Measurements from ENCODE around the gene GCGR.

Gene GCGR

GRCh38 chr17:81844887-81845286 lies 40.9 kb downstream of the GCGR start:
- Histone ChIP-seq H3K4me1 (ENCODE audit: insufficient read depth, low read length) (no peaks in the 10 kb centered on the region), H3K4me3 (ENCODE audit: low read length) (no peak overlapping the region), H3K27me3 (ENCODE audit: insufficient read depth, low read length) (no peaks in the 10 kb centered on the region), H3K27ac (ENCODE audit: low read depth, low read length) (no peak overlapping the region), H3K9ac (ENCODE audit: low read depth, low read length) (no peak overlapping the region), H3K36me3 (ENCODE audit: insufficient read depth, low read length) (peaks cover 64% of the 10 kb centered on the region), H3K9me3 (ENCODE audit: insufficient read depth, low read depth, low read length) (no peaks in the 10 kb centered on the region)
- 93% methylated on average over 13 of the region's 13 CpGs for WGBS

- H3K27me3 ChIP-seq (ENCODE audit: insufficient read depth, low read length): no peaks in the 10 kb centered on the region
- no peak overlapping the region for H3K9ac ChIP-seq (ENCODE audit: low read depth, low read length)
- H3K27ac ChIP-seq (ENCODE audit: low read depth, low read length): no peak overlapping the region
- H3K9me3 ChIP-seq (ENCODE audit: insufficient read depth, low read depth, low read length): no peaks in the 10 kb centered on the region
- H3K4me1 ChIP-seq (ENCODE audit: insufficient read depth, low read length): no peaks in the 10 kb centered on the region
- WGBS: 91% methylated on average over 13 of the region's 13 CpGs
- peaks cover 67% of the 10 kb centered on the region for H3K36me3 ChIP-seq (ENCODE audit: insufficient read depth, low read length)
- H3K4me3 ChIP-seq (ENCODE audit: low read length): no peak overlapping the region
Observed at GRCh38 chr17:81845361-81845760, 41.4 kb downstream of the GCGR start.

- Histone ChIP-seq H3K36me3 (ENCODE audit: insufficient read depth, low read length) (peaks cover 73% of the 10 kb centered on the region), H3K4me1 (ENCODE audit: insufficient read depth, low read length) (no peaks in the 10 kb centered on the region), H3K9me3 (ENCODE audit: insufficient read depth, low read depth, low read length) (no peaks in the 10 kb centered on the region), H3K4me3 (ENCODE audit: low read length) (no peak overlapping the region), H3K27me3 (ENCODE audit: insufficient read depth, low read length) (no peaks in the 10 kb centered on the region), H3K9ac (ENCODE audit: low read depth, low read length) (no peak overlapping the region), H3K27ac (ENCODE audit: low read depth, low read length) (no peak overlapping the region)
- 96% methylated on average over 38 of the region's 38 CpGs for WGBS
Observed at GRCh38 chr17:81845881-81846742, 42.2 kb downstream of the GCGR start.

DNA sequence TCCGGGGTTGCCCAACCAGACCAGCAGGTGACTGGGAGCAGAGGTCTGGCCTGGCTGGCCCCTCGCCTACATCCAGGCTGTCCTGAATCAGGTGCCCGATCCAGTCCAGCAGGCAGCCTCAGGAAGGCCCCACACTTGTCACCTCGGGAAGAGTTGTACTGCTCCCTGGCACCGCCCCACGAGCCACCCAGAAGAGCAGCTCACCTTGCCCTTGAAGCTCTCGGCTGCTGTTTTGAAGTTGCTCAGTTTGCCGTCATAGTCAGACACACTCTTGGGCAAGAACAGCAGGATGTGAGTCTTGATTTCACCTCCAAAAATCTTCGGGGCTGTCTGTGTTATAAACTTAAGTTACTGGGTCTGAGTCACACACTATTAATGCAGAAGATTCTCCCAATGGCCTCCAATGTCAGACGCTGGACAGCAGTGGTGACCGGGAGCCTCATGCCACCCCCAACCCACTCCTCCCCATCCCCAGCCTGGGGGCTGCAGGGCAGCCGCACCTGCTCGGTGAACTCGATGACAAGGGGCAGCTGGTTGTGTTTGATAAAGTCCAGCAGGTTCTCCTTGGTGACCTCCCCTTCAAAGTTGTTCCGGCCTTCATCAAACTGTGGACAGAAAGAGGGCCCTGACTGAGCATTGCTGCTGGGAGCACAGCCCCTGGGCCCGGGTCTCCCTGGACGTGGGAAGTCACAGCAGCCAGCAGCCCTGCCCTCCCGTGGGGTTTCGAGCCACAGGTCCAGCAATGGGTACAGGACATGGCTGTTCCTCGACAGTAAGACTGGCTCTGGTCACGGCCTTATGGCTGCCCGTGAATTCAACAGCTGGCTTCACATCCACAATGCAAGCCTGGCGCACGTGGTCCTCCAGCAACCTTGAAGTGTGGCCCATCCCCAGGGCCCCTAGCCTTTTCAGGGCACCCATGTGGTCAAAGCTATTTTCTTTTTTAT lies 43.1 kb downstream of the GCGR start:
- H3K27ac ChIP-seq (ENCODE audit: low read depth, low read length): no peak overlapping the region
- no peaks in the 10 kb centered on the region for H3K4me1 ChIP-seq (ENCODE audit: insufficient read depth, low read length)
- no peaks in the 10 kb centered on the region for H3K27me3 ChIP-seq (ENCODE audit: insufficient read depth, low read length)
- no peak overlapping the region for H3K4me3 ChIP-seq (ENCODE audit: low read length)
- H3K9ac ChIP-seq (ENCODE audit: low read depth, low read length): no peak overlapping the region
- no peaks in the 10 kb centered on the region for H3K9me3 ChIP-seq (ENCODE audit: insufficient read depth, low read depth, low read length)
- H3K36me3 ChIP-seq (ENCODE audit: insufficient read depth, low read length): peaks cover 82% of the 10 kb centered on the region
- 93% methylated on average over 24 of the region's 24 CpGs for WGBS

- peaks cover 84% of the 10 kb centered on the region for H3K36me3 ChIP-seq (ENCODE audit: insufficient read depth, low read length)
Observed at GRCh38 chr17:81849457-81849856, 45.5 kb downstream of the GCGR start.

DNA sequence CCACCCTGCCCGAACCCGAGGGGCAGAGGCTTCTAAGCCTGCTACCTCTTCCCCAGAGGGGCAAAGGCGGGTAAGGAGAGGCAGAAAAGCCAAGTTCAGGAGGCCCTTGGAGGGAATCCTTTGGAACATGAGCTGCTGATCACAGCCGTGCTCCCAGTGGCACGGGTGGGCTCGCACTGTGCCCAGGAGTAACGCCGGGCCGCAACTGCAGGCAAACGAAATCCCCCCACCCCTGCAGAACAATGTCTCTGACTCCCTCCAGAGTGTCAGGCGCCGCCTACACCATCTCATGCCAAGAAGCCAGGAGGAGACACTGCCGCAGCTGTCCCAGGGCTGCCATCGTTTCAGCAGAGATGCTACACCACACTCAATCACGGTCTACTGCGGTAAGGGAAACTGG lies 47.5 kb downstream of the GCGR start:
- Histone ChIP-seq H3K36me3 (ENCODE audit: insufficient read depth, low read length) (peaks cover 82% of the 10 kb centered on the region), H3K27me3 (ENCODE audit: insufficient read depth, low read length) (no peaks in the 10 kb centered on the region), H3K9me3 (ENCODE audit: insufficient read depth, low read depth, low read length) (no peaks in the 10 kb centered on the region), H3K9ac (ENCODE audit: low read depth, low read length) (no peak overlapping the region), H3K4me3 (ENCODE audit: low read length) (no peak overlapping the region), H3K27ac (ENCODE audit: low read depth, low read length) (no peak overlapping the region), H3K4me1 (ENCODE audit: insufficient read depth, low read length) (no peaks in the 10 kb centered on the region)
- WGBS: 97% methylated on average over 16 of the region's 16 CpGs

More at GRCh38 chr17:81849457-81849856, 45.5 kb downstream of the GCGR start:
- Histone ChIP-seq H3K27me3 (ENCODE audit: insufficient read depth, low read length) (no peaks in the 10 kb centered on the region), H3K4me1 (ENCODE audit: insufficient read depth, low read length) (no peaks in the 10 kb centered on the region), H3K4me3 (ENCODE audit: low read length) (no peak overlapping the region), H3K9ac (ENCODE audit: low read depth, low read length) (no peak overlapping the region), H3K27ac (ENCODE audit: low read depth, low read length) (no peak overlapping the region), H3K9me3 (ENCODE audit: insufficient read depth, low read depth, low read length) (no peaks in the 10 kb centered on the region)
- WGBS: 95% methylated on average over 10 of the region's 12 CpGs

DNA sequence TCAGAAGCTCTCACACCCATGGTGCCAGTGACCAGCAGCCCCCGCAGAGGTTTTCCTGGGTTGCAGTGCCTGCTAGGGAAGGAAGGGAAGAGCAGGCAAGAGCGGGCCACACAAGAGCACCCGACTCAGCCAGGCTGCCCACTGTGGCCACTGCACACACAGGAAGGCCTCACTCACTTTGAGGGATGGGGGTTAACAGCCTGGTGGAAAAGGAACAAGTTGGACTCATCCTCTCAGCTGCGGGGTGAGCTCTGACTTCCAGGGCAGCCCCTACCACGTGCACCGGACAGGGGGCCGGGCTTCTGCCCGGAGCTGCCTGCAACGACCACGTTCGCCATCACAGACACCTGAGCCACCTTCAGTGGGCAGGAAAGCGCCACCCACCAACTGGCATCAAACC lies 48.3 kb downstream of the GCGR start:
- Histone ChIP-seq H3K9ac (ENCODE audit: low read depth, low read length) (no peak overlapping the region), H3K36me3 (ENCODE audit: insufficient read depth, low read length) (peaks cover 81% of the 10 kb centered on the region), H3K27me3 (ENCODE audit: insufficient read depth, low read length) (no peaks in the 10 kb centered on the region), H3K4me1 (ENCODE audit: insufficient read depth, low read length) (no peaks in the 10 kb centered on the region), H3K27ac (ENCODE audit: low read depth, low read length) (no peak overlapping the region), H3K4me3 (ENCODE audit: low read length) (no peak overlapping the region), H3K9me3 (ENCODE audit: insufficient read depth, low read depth, low read length) (no peaks in the 10 kb centered on the region)
- WGBS: 96% methylated on average over 12 of the region's 12 CpGs

DNA sequence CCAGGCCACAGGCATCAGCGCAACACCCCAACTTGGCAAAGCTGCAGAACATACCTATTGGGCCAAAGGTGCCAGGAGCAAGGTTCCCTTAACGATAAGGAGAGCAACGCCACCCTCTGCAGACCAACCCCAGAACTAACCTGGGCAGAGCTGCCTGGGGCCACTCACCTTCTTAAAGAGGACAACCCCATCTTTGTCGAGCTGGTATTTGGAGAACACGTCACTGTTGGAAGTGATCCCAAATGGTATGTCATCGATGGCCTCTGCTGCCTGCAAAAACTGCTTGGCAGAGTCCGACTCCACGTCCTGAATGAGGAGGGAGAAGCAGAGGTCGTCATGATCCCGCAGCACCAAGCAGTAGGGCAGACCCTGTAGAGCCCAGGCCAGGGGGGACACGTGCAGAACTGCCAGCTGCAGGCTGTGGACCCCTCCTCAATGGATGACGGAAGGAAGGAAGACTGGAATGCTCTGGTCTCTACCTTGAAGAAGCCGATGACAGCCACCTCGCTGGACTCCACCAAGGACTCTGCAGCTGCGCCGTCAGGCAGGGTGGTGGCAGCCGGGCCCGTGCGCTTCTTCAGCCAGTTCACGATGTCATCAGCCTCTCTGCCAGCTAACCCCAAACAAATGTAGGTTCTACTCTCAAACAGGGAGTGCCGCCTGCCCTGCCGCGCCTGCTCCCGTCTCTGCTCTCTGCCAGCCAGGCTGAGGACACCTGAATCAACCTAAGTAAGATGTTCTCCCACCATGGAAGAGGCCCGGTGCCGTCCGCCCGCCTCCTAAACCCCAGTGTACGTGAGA lies 51.2 kb downstream of the GCGR start:
- Histone ChIP-seq H3K27ac (ENCODE audit: low read depth, low read length) (no peak overlapping the region), H3K4me1 (ENCODE audit: insufficient read depth, low read length) (0 out of 2 replicates have a peak, but pooled peaks cover 5% of the 10 kb centered on the region), H3K9ac (ENCODE audit: low read depth, low read length) (no peak overlapping the region), H3K4me3 (ENCODE audit: low read length) (no peak overlapping the region), H3K9me3 (ENCODE audit: insufficient read depth, low read depth, low read length) (no peaks in the 10 kb centered on the region), H3K27me3 (ENCODE audit: insufficient read depth, low read length) (no peaks in the 10 kb centered on the region), H3K36me3 (ENCODE audit: insufficient read depth, low read length) (peaks cover 83% of the 10 kb centered on the region)
- 96% methylated on average over 29 of the region's 29 CpGs for WGBS

DNA sequence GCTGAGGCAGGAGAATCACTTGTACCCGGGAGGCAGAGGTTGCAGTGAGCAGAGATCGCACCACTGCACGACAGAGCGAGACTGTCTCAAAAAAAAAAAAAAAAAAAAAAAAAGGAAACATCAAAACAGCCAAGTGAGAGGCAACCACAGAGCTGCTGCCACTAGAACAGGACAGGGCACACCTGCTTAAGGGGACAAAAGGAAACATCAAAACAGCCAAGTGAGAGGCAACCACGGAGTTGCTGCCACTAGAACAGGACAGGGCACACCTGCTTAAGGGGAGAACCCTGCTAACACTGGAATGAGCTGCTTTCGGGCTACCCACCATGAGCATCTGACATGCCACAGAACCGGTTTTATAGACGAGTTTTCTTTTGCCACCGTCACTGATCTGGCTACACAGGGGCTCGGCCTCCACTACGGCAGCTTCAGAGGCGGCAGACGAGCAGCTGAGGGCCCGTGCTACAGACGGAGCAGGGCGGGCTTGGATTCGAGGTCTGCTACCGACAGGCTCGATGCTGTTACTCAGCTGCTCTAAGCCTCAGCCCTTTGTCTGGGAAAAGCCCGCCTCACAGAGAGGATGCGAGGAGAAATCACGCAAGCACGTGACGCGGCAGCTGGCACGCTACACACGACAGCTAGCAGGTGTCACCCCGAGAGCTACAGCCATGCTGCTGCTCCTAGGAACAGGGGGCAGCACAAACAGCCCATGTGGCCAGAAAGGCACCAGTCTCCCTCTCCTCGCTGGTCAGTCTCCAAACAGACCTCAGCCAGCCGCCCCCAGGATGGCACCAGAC lies 54.4 kb downstream of the GCGR start:
- H3K27ac ChIP-seq (ENCODE audit: low read depth, low read length): no peak overlapping the region
- peak overlapping the region; percentile 89 for H3K4me3 ChIP-seq (ENCODE audit: low read length)
- H3K27me3 ChIP-seq (ENCODE audit: insufficient read depth, low read length): no peaks in the 10 kb centered on the region
- H3K9me3 ChIP-seq (ENCODE audit: insufficient read depth, low read depth, low read length): no peaks in the 10 kb centered on the region
- WGBS: 94% methylated on average over 30 of the region's 30 CpGs
- peaks cover 62% of the 10 kb centered on the region for H3K36me3 ChIP-seq (ENCODE audit: insufficient read depth, low read length)
- H3K9ac ChIP-seq (ENCODE audit: low read depth, low read length): peak overlapping the region; percentile 88; the same call in 1 of the 2 replicates
- 0 out of 2 replicates have a peak, but pooled peaks cover 5% of the 10 kb centered on the region for H3K4me1 ChIP-seq (ENCODE audit: insufficient read depth, low read length)

Data from HUES64 (cell line).